HG03520 (cell line): ENCODE measurements around the gene KSR1.
"Not testable (repeated sequence)": the region's sequence is repeated elsewhere in the genome, so short reads cannot be mapped to it uniquely, and the experiment has no call there.

Experiments used
- ATAC-seq: cut with Tn5 transposase; IDR thresholded peaks from one replicate; pipeline ENCODE4 v1.9.1; 2021; ENCODE audit warnings: mild to moderate bottlenecking, moderate library complexity; ENCODE audit not compliant: unreplicated experiment

KSR1 gene

GRCh38 chr17:27651411-27652345 is 195.4 kb downstream of the KSR1 start:
- no peak for ATAC-seq

GRCh38 chr17:27653449-27653971 is 197.3 kb downstream of the KSR1 start:
- not testable (repeated sequence) for ATAC-seq

- ATAC-seq: no peak
These were observed 197.9 kb downstream of the KSR1 start for GRCh38 chr17:27654136-27654535.

GRCh38 chr17:27654654-27655524 is 198.6 kb downstream of the KSR1 start:
- ATAC-seq: no peak

- ATAC-seq: not testable (repeated sequence)
These were observed 199.4 kb downstream of the KSR1 start for GRCh38 chr17:27655525-27656111.

GRCh38 chr17:27656620-27657019 is 200.4 kb downstream of the KSR1 start:
- ATAC-seq: not testable (repeated sequence)

GRCh38 chr17:27657620-27658019 is 201.4 kb downstream of the KSR1 start:
- no peak for ATAC-seq

- no peak for ATAC-seq
These were observed 203.4 kb downstream of the KSR1 start for GRCh38 chr17:27659683-27660082.

- no peak for ATAC-seq
These were observed 204.2 kb downstream of the KSR1 start for GRCh38 chr17:27660436-27660835.

GRCh38 chr17:27663936-27664605 is 207.8 kb downstream of the KSR1 start:
- no peak for ATAC-seq

- no peak for ATAC-seq
These were observed 208.3 kb downstream of the KSR1 start for GRCh38 chr17:27664606-27664965.

- no peak for ATAC-seq
These were observed 209.3 kb downstream of the KSR1 start for GRCh38 chr17:27665549-27665948.

GRCh38 chr17:27666270-27666669 is 210.0 kb downstream of the KSR1 start:
- ATAC-seq: not testable (repeated sequence)

GRCh38 chr17:27666831-27667560 is 210.7 kb downstream of the KSR1 start:
- ATAC-seq: no peak

- no peak for ATAC-seq
These were observed 211.6 kb downstream of the KSR1 start for GRCh38 chr17:27667656-27668487.

- no peak for ATAC-seq
These were observed 212.2 kb downstream of the KSR1 start for GRCh38 chr17:27668488-27668823.

GRCh38 chr17:27669136-27669535 is 212.9 kb downstream of the KSR1 start:
- no peak for ATAC-seq

- no peak for ATAC-seq
These were observed 213.6 kb downstream of the KSR1 start for GRCh38 chr17:27669850-27670249.
